T47D (cell line): ENCODE data around the gene CTAGE4.
"Not testable (repeated sequence)": the region's sequence is repeated elsewhere in the genome, so short reads cannot be mapped to it uniquely, and the experiment has no call there.

Experiments
- DNase-seq, 2 experiments: peaks; one replicate each; pipeline versions ENCODE4 v3.0.0 to v3.0.0-alpha.2; 2011 to 2012; ENCODE audit warnings: low read depth in 1 of 2, low spot score in 1 of 2
- JUND ChIP-seq: IDR thresholded peaks from 2 replicates; pipeline ENCODE4 v1.6.1; 2012; ENCODE audit warnings: low read depth
- in situ Hi-C: cut with HindIII; loops from 2 replicates; pipeline ENCODE4 v1.10.0; 2016; ENCODE audit warnings: low sequenced_read_pairs, low pct_unique_long_range_greater_than_20kb

CTAGE4 gene, protein sequence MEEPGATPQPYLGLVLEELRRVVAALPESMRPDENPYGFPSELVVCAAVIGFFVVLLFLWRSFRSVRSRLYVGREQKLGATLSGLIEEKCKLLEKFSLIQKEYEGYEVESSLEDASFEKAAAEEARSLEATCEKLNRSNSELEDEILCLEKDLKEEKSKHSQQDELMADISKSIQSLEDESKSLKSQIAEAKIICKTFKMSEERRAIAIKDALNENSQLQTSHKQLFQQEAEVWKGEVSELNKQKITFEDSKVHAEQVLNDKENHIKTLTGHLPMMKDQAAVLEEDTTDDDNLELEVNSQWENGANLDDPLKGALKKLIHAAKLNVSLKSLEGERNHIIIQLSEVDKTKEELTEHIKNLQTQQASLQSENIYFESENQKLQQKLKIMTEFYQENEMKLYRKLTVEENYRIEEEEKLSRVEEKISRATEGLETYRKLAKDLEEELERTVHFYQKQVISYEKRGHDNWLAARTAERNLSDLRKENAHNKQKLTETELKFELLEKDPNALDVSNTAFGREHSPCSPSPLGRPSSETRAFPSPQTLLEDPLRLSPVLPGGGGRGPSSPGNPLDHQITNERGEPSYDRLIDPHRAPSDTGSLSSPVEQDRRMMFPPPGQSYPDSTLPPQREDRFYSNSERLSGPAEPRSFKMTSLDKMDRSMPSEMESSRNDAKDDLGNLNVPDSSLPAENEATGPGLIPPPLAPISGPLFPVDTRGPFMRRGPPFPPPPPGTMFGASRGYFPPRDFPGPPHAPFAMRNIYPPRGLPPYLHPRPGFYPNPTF

DNA sequence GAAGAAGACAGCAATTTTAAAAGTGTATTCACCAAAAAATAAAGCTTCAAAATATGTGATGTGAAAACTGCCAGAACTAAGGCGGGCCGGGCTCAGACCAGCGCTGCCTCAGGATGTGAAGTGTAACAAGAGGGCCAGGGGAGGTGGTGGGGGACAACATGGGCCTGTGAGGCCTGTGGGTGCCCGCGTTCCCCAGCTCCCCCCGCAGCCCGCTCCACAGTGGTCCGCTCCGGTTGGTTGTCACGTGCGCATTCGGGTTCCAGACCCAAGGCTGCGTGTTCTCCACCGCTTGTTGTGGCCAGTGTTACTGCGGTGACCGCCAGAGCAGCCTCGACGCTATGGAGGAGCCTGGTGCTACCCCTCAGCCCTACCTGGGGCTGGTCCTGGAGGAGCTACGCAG, at the start of gene CTAGE4:
TSS of gene CTAGE4 (plus strand) at position 301 of the 400 bp plus-strand sequence. CDS start at position 339, 38 bp downstream.
- in situ Hi-C loops, DNase-seq: not testable (repeated sequence)

GRCh38 chr7:144134116-144134515, 49.1 kb upstream of the CTAGE4 start:
- TF ChIP-seq JUND = no peak
- no peak for DNase-seq
- in situ Hi-C loops = no loop called here

DNA sequence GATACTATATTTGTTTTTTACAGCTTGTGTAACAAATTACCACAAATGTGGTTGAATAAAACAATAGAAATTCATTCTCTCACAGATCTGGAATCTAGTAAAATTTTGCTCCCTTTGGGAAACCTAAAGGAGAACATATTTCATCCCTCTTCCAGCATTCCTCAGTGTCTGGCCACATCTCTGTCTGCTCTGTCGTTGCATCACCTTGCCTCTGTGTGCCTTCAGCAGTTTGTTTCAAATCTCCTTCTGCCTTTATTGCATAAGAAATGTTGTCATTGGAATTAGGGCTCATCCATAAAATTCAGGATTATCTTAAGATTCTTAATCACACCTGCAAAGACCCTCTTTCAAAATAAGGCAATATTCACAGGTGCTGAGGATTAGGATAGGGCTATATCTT, 45.8 kb upstream of the CTAGE4 start:
- DNase-seq = no peak
- TF ChIP-seq JUND = no peak
- in situ Hi-C loops = no loop called here

DNA sequence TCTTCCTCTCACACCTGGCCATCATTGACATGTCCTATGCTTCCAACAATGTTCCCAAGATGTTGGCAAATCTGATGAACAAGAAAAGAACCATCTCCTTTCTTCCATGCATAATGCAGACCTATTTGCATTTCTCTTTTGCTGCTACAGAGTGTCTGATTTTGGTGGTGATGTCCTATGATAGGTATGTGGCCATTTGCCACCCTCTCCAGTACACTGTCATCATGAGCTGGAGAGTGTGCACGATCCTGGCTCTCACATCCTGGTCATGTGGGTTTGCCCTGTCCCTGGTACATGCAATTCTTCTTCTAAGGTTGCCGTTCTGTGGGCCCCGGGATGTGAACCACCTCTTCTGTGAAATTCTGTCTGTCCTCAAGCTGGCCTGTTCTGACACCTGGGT, 41.1 kb upstream of the CTAGE4 start:
- DNase-seq = no peak
- in situ Hi-C loops = no loop called here
- no peak for TF ChIP-seq JUND

DNA sequence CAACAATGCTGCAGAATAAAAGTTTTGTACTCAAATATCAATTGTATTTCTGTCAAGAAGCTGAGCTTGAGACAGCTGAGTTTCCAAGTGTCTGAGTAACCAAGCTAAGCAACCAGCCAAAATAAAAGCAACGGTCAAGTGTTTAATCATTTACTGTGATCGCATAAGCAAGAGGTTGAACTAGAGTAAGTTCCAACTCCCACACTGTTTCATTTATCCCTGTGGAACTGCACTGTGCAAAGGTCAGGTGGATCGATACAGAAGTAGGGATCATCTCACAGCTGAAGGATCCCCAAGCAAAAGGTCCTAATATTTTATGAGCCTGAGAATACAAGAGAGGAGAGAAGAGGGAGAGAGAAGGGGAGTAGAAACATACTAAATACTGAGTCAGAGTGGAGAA, 38.8 kb upstream of the CTAGE4 start:
- in situ Hi-C loops = no loop called here
- TF ChIP-seq JUND = no peak
- DNase-seq = no peak

DNA sequence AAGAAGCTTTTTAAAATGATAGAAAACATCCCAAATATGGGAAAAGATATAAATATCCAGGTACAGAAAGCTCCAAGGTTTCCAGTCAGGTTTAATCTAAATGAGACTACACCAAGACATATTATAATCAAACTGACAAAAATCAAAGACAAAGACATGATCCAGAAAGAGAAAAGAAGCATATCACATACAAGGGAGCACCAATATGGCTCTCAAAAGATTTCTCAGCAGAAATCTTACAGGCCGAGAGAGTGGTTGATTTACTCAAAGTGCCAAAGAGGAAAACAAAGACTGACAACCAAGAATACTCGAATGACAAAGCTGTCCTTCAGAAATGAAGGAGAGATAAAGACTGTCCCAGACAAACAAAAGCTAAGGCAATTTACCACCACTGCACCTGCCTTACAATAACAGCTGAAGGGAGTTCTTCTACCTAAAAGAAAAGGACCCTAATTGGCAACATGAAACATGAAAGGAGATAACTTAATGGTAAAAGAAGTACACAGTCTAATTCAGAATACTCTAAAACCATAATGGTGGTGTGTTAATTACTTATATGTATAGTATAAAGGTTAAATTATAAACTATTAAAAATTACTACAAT, 34.9 kb upstream of the CTAGE4 start:
- in situ Hi-C loops = no loop called here
- no peak for TF ChIP-seq JUND
- no peak for DNase-seq

DNA sequence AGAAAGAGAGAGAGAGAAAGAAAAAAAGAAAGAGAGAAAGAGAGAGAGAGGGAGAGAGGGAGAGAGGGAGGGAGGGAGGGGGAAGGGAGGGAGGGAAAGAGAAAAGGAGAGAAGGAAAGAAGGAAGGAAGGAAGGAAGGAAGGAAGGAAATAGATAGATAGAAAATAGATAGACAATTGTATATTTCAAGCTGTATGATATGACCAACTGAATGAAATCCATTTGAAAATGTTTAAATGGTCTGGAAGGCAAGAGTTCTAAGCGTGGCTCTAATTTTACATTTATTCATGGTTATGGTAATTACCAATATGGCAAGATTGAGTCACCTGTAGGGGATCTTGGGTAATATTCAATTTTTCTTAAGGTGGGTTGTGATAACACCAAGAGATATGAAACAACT, 24.4 kb upstream of the CTAGE4 start:
- DNase-seq = no peak
- TF ChIP-seq JUND = no peak
- in situ Hi-C loops = no loop called here

GRCh38 chr7:144164784-144165183, 18.5 kb upstream of the CTAGE4 start:
- DNase-seq = no peak
- in situ Hi-C loops = no loop called here

DNA sequence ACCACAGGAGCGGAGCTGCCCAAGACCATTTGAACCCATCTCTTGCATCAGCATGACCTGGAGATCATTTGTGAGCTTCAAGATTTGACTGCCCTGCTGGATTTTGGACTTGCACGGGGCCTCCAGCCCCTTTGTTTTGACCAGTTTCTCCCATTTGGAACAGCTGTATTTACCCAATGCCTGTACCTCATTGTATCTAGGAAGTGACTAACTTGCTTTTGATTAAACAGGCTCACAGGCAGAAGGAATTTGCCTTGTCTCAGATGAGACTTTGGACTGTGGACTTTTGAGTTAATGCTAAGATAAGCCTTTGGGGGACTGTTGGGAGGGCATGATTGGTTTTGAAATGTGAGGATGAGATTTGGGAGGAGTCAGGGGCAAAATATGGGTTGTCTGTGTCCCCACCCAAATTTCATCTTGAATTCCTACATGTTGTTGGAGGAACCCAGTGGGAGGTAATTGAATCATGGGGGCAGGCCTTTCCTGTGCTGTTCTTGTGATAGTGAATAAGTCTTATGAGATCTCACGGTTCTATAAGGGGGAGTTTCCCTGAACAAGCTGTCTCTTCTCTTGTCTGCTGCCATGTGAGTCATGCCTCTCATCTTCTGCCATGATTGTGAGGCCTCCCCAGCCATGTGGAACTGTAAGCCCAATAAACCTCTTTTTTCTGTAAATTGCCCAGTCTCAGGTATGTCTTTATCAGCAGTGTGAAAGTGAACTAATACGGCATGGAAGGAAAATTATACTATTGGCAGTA, 11.5 kb upstream of the CTAGE4 start:
- DNase-seq, in situ Hi-C loops: not testable (repeated sequence)

More at GRCh38 chr7:144164784-144165183, 18.5 kb upstream of the CTAGE4 start:
- TF ChIP-seq JUND = no peak

DNA sequence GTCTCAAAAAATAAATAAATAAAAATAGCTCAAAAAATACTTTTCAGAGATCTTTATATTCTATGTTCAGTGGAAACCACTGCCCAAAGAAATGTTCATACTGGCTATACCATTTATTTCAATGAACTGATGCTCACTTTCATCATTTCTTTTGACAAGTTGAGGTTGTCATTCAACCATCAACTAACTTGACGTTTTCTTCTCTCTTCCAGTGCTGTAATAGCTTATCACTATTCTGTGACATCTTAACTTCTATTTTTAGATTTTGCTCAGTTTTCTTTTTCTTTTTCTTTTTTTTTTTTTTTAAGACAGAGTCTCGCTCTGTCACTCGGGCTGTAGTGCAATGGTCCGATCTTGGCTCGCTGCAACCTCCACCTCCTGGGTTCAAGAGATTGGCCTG, 8.7 kb upstream of the CTAGE4 start:
- no peak for TF ChIP-seq JUND
- in situ Hi-C loops = no loop called here
- no peak for DNase-seq

DNA sequence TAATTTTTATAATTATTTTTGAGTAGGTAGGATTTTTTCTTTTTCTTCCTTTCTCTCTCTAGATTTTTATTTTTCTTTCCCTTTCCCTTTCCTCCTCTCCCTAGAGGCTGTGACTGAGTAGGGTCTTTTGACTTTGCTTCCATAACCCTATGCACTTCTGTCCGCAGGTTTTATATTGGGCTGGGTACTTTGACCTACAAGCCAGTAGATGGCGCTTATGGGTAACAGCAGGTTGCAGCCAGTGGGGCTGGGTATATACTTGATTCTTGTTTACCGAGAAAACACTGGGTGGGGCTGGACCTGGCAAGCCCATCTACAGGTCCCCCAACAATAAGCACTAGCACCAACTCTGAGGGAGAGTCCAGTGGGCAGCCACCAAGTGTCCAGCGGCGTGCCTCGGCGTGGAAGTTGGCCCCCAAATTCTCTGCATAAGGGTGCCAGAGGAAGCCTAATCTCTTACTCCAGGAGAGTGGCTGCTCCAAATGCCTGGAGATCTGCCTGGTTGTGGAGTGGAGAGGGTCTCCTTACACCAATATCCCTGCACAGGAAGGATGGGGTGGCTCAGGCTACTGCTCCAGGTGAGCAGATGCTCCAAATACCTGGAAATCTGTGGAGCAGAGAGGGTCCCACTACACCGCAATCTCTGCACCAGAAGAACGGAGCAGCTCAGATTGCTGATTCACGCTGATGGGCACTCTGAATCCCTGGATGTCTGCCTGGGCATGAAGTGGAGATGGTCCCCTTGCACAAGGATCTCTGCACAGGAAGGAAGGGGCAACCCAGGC, 4.7 kb upstream of the CTAGE4 start:
- in situ Hi-C loops = not testable (repeated sequence)
- DNase-seq = peak in 1 of 2 experiments; percentile 34

DNA sequence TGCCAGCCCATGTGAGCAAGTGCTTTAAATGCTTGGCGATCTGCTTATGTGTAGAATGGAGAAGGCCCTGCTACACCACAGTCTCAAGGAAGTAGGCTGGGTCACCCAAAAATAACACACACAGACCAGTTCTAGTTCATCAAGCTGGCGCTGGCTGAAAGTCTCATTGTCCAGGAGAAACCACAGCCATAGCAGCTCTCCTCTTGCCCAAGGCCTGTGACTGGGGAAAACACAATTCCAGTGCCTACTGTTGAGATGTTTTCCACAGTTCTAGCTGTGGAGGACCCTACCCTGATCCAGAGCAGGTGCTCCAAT, 4.1 kb upstream of the CTAGE4 start:
- DNase-seq, in situ Hi-C loops: not testable (repeated sequence)

DNA sequence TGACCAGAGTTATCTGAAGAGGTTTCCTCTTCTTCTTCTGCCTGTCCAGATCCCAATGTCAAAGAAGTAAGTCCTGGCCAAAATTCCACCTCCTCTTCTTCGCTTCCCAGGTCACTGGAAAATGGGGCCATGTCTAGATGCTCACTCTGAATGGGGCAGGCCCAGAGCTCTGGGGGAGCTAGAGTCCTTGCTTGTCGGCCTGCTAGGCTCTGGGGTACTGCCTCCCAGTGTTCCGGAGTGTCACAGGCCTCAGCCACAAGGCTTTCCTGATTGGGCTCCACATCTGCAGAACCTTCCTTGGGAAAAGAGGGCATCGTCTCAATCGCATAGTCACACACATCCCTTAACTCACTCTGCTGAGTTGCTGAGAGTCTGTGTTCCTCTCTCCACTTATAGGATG, 4.6 kb downstream of the CTAGE4 start:
- DNase-seq, in situ Hi-C loops: not testable (repeated sequence)

GRCh38 chr7:144188578-144189171, 5.4 kb downstream of the CTAGE4 start:
- in situ Hi-C loops, DNase-seq: not testable (repeated sequence)

DNA sequence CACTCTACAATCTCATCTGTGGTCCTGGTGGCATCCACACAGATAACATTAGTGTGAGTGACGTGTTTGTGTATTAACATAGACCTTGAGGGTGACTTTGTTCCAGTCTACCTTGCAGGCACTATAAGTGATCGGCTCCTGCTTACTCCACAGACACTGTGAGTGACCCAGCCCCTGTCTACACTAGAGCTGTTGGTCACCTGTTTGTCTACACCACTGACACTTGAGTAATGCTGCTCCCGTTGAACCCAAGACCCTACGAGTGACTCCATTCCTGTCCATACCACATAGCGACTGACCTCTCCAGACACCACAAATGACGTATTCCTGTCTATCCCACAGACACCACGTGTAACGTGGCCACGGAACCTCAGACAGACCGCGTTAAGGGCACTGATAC, 10.5 kb downstream of the CTAGE4 start:
- in situ Hi-C loops, DNase-seq: not testable (repeated sequence)

DNA sequence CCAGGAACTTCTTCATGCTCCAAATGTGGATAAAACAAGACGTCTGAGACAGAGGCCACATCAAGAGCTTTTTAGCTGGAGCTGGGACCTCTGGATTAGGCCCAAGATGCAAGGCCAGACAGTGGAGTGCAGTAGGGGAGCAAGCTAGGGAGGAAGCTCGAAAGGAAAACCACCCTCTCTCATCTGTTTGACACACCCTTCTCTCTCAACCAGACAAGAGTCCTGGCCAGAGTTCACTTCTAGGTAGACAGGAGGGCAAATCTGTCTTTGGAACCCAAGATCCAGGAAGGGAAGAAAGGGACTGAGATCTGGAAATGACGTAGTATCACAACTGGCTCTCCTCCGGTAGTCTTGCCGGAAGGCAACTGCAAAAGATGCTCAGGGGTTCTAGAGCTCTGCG, 11.2 kb downstream of the CTAGE4 start:
- in situ Hi-C loops, DNase-seq: not testable (repeated sequence)
